OCI-LY1 (cell line): Measurements from ENCODE around the gene ACAP2.

ENCODE experiments used
- H2AFZ ChIP-seq: fragments of 200-600 bp; sonication (generic), shearing (Covaris generic); 2 replicates; pipeline ENCODE4 v1.6.0; 2014; ENCODE audit warnings: antibody characterized with exemption, mild to moderate bottlenecking, low read length
- H3F3A ChIP-seq: fragments of 200-600 bp; sonication (generic), shearing (Covaris generic); 2 replicates; pipeline ENCODE4 v1.6.0; 2014; ENCODE audit warnings: mild to moderate bottlenecking, antibody characterized with exemption, low read length, moderate library complexity; ENCODE audit not compliant: insufficient read depth
- H3K27ac ChIP-seq: fragments of 200-600 bp; sonication (generic); 2 replicates; pipeline ENCODE4 v1.5.1; 2014; ENCODE audit warnings: low read length, mixed run types, mild to moderate bottlenecking, low read depth; ENCODE audit not compliant: poor library complexity, severe bottlenecking
- H3K27me3 ChIP-seq: fragments of 200-600 bp; sonication (generic); 2 replicates; pipeline ENCODE4 v1.6.0; 2014; ENCODE audit warnings: antibody characterized with exemption, mild to moderate bottlenecking, low read length, moderate library complexity; ENCODE audit not compliant: insufficient read depth
- H3K36me3 ChIP-seq: fragments of 200-600 bp; sonication (generic); 2 replicates; pipeline ENCODE4 v1.6.1; 2014; ENCODE audit warnings: mild to moderate bottlenecking, antibody characterized with exemption, low read length, moderate library complexity, mixed read lengths; ENCODE audit not compliant: insufficient read depth
- H3K4me1 ChIP-seq: fragments of 200-600 bp; sonication (generic); 2 replicates; pipeline ENCODE4 v1.5.1; 2014; ENCODE audit warnings: mild to moderate bottlenecking, low read length, moderate library complexity; ENCODE audit not compliant: insufficient read depth, severe bottlenecking
- H3K4me2 ChIP-seq: fragments of 200-600 bp; sonication (generic), shearing (Covaris generic); 2 replicates; pipeline ENCODE4 v1.6.1; 2014; ENCODE audit warnings: low read length
- H3K4me3 ChIP-seq: fragments of 200-600 bp; sonication (generic); 2 replicates; pipeline ENCODE4 v1.5.1; 2014; ENCODE audit warnings: low read length, low read depth, mild to moderate bottlenecking, mixed read lengths; ENCODE audit not compliant: poor library complexity, severe bottlenecking
- H3K79me2 ChIP-seq: fragments of 200-600 bp; shearing (Covaris generic); 2 replicates; pipeline ENCODE4 v1.6.1; 2016; ENCODE audit warnings: mixed run types, low read length, mixed read lengths; ENCODE audit not compliant: insufficient read depth
- H3K9ac ChIP-seq: fragments of 200-600 bp; sonication (generic), shearing (Covaris generic); 2 replicates; pipeline ENCODE4 v1.6.1; 2014; ENCODE audit warnings: mild to moderate bottlenecking, low read length, mixed read lengths
- H3K9me2 ChIP-seq: fragments of 200-600 bp; sonication (generic), shearing (Covaris generic); 2 replicates; pipeline ENCODE4 v1.6.1; 2014; ENCODE audit warnings: low read depth, mild to moderate bottlenecking, low read length, mixed read lengths
- H3K9me3 ChIP-seq: fragments of 200-600 bp; shearing (Covaris generic); 2 replicates; pipeline ENCODE4 v1.6.1; 2014; ENCODE audit warnings: low read length, mixed read lengths
- H4K20me1 ChIP-seq: fragments of 200-600 bp; sonication (generic), shearing (Covaris generic); 2 replicates; pipeline ENCODE4 v1.6.0; 2016; ENCODE audit warnings: mild to moderate bottlenecking, low read length; ENCODE audit not compliant: insufficient read depth
- EZH2 ChIP-seq: fragments of 200-600 bp; sonication (generic), shearing (Covaris generic); IDR thresholded peaks from 2 replicates; pipeline ENCODE4 v1.8.0; 2017; ENCODE audit warnings: borderline replicate concordance, mixed run types, mild to moderate bottlenecking, antibody characterized with exemption, low read length, moderate library complexity, mixed read lengths
- TF ChIP-seq, protein P1 (sequence below): fragments of 200-600 bp; sonication (generic), shearing (Covaris generic); IDR thresholded peaks from 2 replicates; pipeline ENCODE4 v1.5.1; 2017; ENCODE audit warnings: mild to moderate bottlenecking, antibody characterized with exemption, low read length, moderate library complexity, mixed read lengths

ACAP2 gene

DNA sequence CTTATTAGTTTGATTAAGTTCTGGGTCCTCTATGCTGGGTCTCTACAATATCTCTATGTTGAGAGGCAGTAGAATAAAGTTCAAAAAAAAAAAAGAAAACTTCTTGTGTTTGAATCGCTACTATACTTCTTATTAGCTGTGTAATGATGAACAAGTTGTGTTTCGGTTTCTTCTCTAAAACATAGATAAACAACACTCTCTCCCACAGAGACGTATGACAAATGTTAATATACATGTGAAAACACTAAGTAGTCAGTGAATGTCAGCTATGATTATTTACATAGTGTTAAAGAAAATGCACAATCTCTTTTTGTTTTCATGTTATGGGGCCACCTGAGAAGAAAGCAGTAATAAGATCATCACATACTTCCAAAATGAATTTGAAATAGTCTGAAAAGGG, 45.3 kb downstream of the ACAP2 start:
- no peaks in the 10 kb centered on the region for H4K20me1 ChIP-seq
- H3K9me3 ChIP-seq = no peaks in the 10 kb centered on the region
- no peaks in the 10 kb centered on the region for H3K9me2 ChIP-seq
- H3K4me2 ChIP-seq = peak overlapping the region; percentile 50
- peaks cover 97% of the 10 kb centered on the region for H3K79me2 ChIP-seq
- peaks cover 70% of the 10 kb centered on the region for H3K4me1 ChIP-seq
- no peak for TF ChIP-seq EZH2
- TF ChIP-seq, protein P1, sequence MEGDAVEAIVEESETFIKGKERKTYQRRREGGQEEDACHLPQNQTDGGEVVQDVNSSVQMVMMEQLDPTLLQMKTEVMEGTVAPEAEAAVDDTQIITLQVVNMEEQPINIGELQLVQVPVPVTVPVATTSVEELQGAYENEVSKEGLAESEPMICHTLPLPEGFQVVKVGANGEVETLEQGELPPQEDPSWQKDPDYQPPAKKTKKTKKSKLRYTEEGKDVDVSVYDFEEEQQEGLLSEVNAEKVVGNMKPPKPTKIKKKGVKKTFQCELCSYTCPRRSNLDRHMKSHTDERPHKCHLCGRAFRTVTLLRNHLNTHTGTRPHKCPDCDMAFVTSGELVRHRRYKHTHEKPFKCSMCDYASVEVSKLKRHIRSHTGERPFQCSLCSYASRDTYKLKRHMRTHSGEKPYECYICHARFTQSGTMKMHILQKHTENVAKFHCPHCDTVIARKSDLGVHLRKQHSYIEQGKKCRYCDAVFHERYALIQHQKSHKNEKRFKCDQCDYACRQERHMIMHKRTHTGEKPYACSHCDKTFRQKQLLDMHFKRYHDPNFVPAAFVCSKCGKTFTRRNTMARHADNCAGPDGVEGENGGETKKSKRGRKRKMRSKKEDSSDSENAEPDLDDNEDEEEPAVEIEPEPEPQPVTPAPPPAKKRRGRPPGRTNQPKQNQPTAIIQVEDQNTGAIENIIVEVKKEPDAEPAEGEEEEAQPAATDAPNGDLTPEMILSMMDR = no peak
- no peaks in the 10 kb centered on the region for H3K27me3 ChIP-seq
- H3K9ac ChIP-seq = peak overlapping the region; percentile 10; the same call in 1 of the 2 replicates
- peak overlapping the region; percentile 15 for H3K4me3 ChIP-seq
- peak overlapping the region; percentile 63 for H3K27ac ChIP-seq
- no peak overlapping the region for H2AFZ ChIP-seq
- H3K36me3 ChIP-seq = 0 out of 2 replicates have a peak, but pooled peaks cover 5% of the 10 kb centered on the region
- H3F3A ChIP-seq = no peaks in the 10 kb centered on the region

DNA sequence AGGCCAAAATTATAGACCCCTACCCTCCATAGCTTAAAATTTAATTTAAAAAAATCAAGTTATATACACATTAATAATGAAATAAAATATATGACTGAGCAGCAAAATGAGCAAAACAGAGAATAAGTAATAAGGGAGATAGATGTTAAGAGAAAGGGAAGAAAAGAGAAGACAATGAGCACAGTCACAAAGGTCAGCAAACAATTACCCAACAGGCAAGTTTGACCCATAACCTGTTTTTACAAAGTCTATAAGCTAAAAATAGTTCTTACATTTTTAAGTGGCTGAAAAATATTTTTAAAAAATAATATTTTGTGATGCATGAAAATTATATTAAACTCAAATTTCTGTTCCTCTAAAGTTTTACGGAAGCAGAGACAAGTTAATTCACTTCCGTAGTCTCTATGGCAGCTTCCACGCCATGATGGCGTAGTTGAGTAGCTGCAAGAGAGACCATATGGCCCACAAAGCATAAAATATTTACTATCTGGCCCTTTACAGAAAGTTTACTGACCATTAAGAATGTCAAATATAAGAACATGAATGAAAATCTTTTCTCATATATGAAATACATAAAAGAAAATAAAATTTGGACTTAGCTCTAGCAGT, 47.5 kb downstream of the ACAP2 start:
- H4K20me1 ChIP-seq = no peaks in the 10 kb centered on the region
- H3K9me2 ChIP-seq = no peaks in the 10 kb centered on the region
- H3K27ac ChIP-seq = peak overlapping the region; percentile 75
- H2AFZ ChIP-seq = no peak overlapping the region
- H3K27me3 ChIP-seq = no peaks in the 10 kb centered on the region
- peaks cover 55% of the 10 kb centered on the region for H3K4me1 ChIP-seq
- H3K9ac ChIP-seq = no peak overlapping the region; the same call in 1 of the 2 replicates
- H3K36me3 ChIP-seq = peaks cover 18% of the 10 kb centered on the region; the same call in 1 of the 2 replicates
- H3K9me3 ChIP-seq = no peaks in the 10 kb centered on the region
- H3K79me2 ChIP-seq = peaks cover 82% of the 10 kb centered on the region
- H3K4me2 ChIP-seq = peak overlapping the region; percentile 28
- no peak overlapping the region for H3K4me3 ChIP-seq
- no peak for TF ChIP-seq EZH2
- TF ChIP-seq, protein P1 = no peak; the same call in 1 of the 2 replicates
- no peaks in the 10 kb centered on the region for H3F3A ChIP-seq

DNA sequence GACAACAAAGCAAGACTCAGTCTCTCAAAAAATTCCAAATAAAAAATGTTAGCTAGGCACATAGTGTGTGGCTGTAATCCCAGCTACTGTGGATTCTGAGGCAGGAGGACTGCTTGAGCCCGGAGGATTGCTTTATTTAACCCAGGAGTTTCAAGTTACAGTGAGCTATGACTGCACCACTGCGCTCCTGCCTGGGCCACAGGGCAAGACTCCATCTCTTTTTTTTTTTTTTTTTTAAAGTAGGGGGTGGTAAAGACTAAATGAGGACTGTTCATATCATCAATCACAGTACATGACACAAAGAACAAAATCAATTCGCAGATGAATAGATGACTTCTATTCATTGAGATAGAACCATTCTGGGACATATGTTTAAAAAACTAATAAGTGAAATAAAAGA, 48.1 kb downstream of the ACAP2 start:
- Histone ChIP-seq H3K4me3 (peak overlapping the region; percentile 34), H3K9me2 (no peaks in the 10 kb centered on the region), H3K27me3 (no peaks in the 10 kb centered on the region), H3K36me3 (peaks cover 18% of the 10 kb centered on the region; the same call in 1 of the 2 replicates), H4K20me1 (no peaks in the 10 kb centered on the region), H2AFZ (no peak overlapping the region), H3F3A (no peaks in the 10 kb centered on the region), H3K4me2 (peak overlapping the region; percentile 59), H3K79me2 (peaks cover 76% of the 10 kb centered on the region), H3K9me3 (no peaks in the 10 kb centered on the region), H3K9ac (peak overlapping the region; percentile 49), H3K4me1 (peaks cover 55% of the 10 kb centered on the region), H3K27ac (peak overlapping the region; percentile 75)
- TF ChIP-seq, protein P1 = no peak
- TF ChIP-seq EZH2 = no peak
